IMR-90 (cell line): ENCODE measurements around the gene AOPEP. TPM values are rescaled to one million over a fixed set of nuclear protein-coding genes. Genes with fewer than 3 reads are reported as not detected.

Experiments
- ATAC-seq: fragments of 200-7000 bp; cut with Tn5 transposase; 2 replicates; pipeline ENCODE4 v1.9.1; 2020; ENCODE audit warnings: low read depth, mild to moderate bottlenecking, moderate library complexity
- BruUV-seq: library from RNA; stranded (reverse); fragments of 400-500 nt; replicated peaks from 2 replicates; lab custom pipeline; 2021; lab: Mats Ljungman, UMichigan
- CTCF ChIA-PET: fragments of 300-600 bp; formaldehyde crosslinking; extraction: SDS; loops from one replicate; lab custom pipeline; 2021; ENCODE audit warnings: antibody characterized with exemption; lab: Yijun Ruan, JAX
- POLR2A ChIA-PET: fragments of 300-600 bp; sonication (Branson Sonifier 250); formaldehyde crosslinking; loops from one replicate; lab custom pipeline; 2022; ENCODE audit warnings: antibody characterized with exemption; ENCODE audit not compliant: unreplicated experiment; lab: Charles Lee
- DNase-seq: peaks from one replicate; pipeline ENCODE4 v3.0.0; 2013
- H2AFZ ChIP-seq: replicated peaks from 2 replicates; pipeline ENCODE3; 2013; ENCODE audit warnings: low read length, mild to moderate bottlenecking; ENCODE audit not compliant: poor library complexity
- H2AK5ac ChIP-seq: 2 replicates; pipeline ENCODE4 v1.6.1; 2013; ENCODE audit warnings: low read depth, low read length, inconsistent platforms
- H2AK9ac ChIP-seq: replicated peaks from 2 replicates; pipeline ENCODE3; 2013; ENCODE audit warnings: mild to moderate bottlenecking, low read depth, low read length, moderate library complexity; ENCODE audit not compliant: poor library complexity
- H2BK120ac ChIP-seq: 2 replicates; pipeline ENCODE4 v1.6.1; 2013; ENCODE audit warnings: low read depth, low read length, inconsistent platforms
- H2BK15ac ChIP-seq: 3 replicates; pipeline ENCODE4 v1.6.1; 2013; ENCODE audit warnings: low read depth, low read length, inconsistent platforms
- H2BK20ac ChIP-seq: 2 replicates; pipeline ENCODE4 v1.6.1; 2013; ENCODE audit warnings: low read depth, mild to moderate bottlenecking, inconsistent platforms, low read length, moderate library complexity
- H2BK5ac ChIP-seq: 2 replicates; pipeline ENCODE4 v1.6.1; 2013; ENCODE audit warnings: mild to moderate bottlenecking, low read depth, low read length, inconsistent platforms; ENCODE audit not compliant: poor library complexity, severe bottlenecking
- H3K14ac ChIP-seq: replicated peaks from 2 replicates; pipeline ENCODE4 v1.6.1; 2013; ENCODE audit warnings: low read depth, low read length, inconsistent platforms
- H3K18ac ChIP-seq: 2 replicates; pipeline ENCODE4 v1.6.1; 2013; ENCODE audit warnings: low read depth, low read length, control low read depth
- H3K23ac ChIP-seq: 2 replicates; pipeline ENCODE4 v1.6.1; 2013; ENCODE audit warnings: low read depth, low read length, inconsistent platforms
- H3K27ac ChIP-seq: 2 replicates; pipeline ENCODE4 v1.5.1; 2013; ENCODE audit warnings: mild to moderate bottlenecking, control low read depth, low read length; ENCODE audit not compliant: insufficient read depth
- H3K27me3 ChIP-seq: 2 replicates; pipeline ENCODE4 v1.6.1; 2013; ENCODE audit warnings: low read length; ENCODE audit not compliant: control insufficient read depth, insufficient read depth
- H3K36me3 ChIP-seq: 2 replicates; pipeline ENCODE4 v1.6.1; 2013; ENCODE audit warnings: low read length, mixed read lengths; ENCODE audit not compliant: control insufficient read depth, insufficient read depth
- H3K4ac ChIP-seq: 2 replicates; pipeline ENCODE4 v1.6.1; 2013; ENCODE audit warnings: low read depth, low read length, inconsistent platforms
- H3K4me1 ChIP-seq: 2 replicates; pipeline ENCODE4 v1.6.1; 2013; ENCODE audit warnings: low read length, mixed read lengths; ENCODE audit not compliant: control insufficient read depth, insufficient read depth
- H3K4me2 ChIP-seq: 2 replicates; pipeline ENCODE4 v1.6.1; 2013; ENCODE audit warnings: low read depth, mild to moderate bottlenecking, control low read depth, low read length, moderate library complexity
- H3K4me3 ChIP-seq: 2 replicates; pipeline ENCODE4 v1.5.1; 2013; ENCODE audit warnings: low read depth, mild to moderate bottlenecking, control low read depth, low read length, moderate library complexity; ENCODE audit not compliant: insufficient read depth
- H3K56ac ChIP-seq: 2 replicates; pipeline ENCODE4 v1.6.1; 2013; ENCODE audit warnings: low read length, inconsistent platforms; ENCODE audit not compliant: insufficient read depth; ENCODE audit errors: extremely low read depth
- H3K79me1 ChIP-seq, 2 experiments: 2 replicates each; pipeline ENCODE4 v1.6.1; 2013; ENCODE audit warnings: low read length in 2 of 2, inconsistent platforms in 1 of 2, low read depth in 1 of 2
- H3K9ac ChIP-seq: 2 replicates; pipeline ENCODE4 v1.6.1; 2013; ENCODE audit warnings: low read depth, low read length, control low read depth
- H3K9me1 ChIP-seq: 2 replicates; pipeline ENCODE4 v1.6.1; 2013; ENCODE audit warnings: low read length, inconsistent platforms; ENCODE audit not compliant: insufficient read depth
- H3K9me3 ChIP-seq: 2 replicates; pipeline ENCODE4 v1.6.1; 2013; ENCODE audit warnings: low read length; ENCODE audit not compliant: control insufficient read depth, insufficient read depth
- H4K20me1 ChIP-seq: 2 replicates; pipeline ENCODE4 v1.6.1; 2013; ENCODE audit warnings: low read length, inconsistent platforms; ENCODE audit not compliant: insufficient read depth
- H4K5ac ChIP-seq: 2 replicates; pipeline ENCODE4 v1.6.1; 2013; ENCODE audit warnings: mild to moderate bottlenecking, low read depth, low read length, control low read depth
- H4K8ac ChIP-seq, 2 experiments: 2 replicates each; pipeline ENCODE4 v1.6.1; 2013; ENCODE audit warnings: low read depth in 2 of 2, low read length in 2 of 2, control low read depth in 1 of 2, inconsistent platforms in 1 of 2
- H4K91ac ChIP-seq: 2 replicates; pipeline ENCODE4 v1.6.1; 2013; ENCODE audit warnings: low read depth, low read length, inconsistent platforms; ENCODE audit not compliant: insufficient read depth
- BHLHE40 ChIP-seq: fragments of 150-350 bp; IDR thresholded peaks from 2 replicates; pipeline ENCODE4 v1.6.1; 2016; ENCODE audit warnings: mild to moderate bottlenecking, low read depth, low read length
- CHD1 ChIP-seq: IDR thresholded peaks from 2 replicates; pipeline ENCODE4 v1.6.1; 2012; ENCODE audit warnings: low read depth, low read length, improper control_type of control experiment
- FOS ChIP-seq: fragments of 150-350 bp; IDR thresholded peaks from 2 replicates; pipeline ENCODE4 v1.6.1; 2016; ENCODE audit warnings: low read depth, low read length
- MAFK ChIP-seq: IDR thresholded peaks from 2 replicates; pipeline ENCODE4 v1.6.1; 2012; ENCODE audit warnings: low read depth, low read length, improper control_type of control experiment
- MAZ ChIP-seq: IDR thresholded peaks from 2 replicates; pipeline ENCODE4 v1.6.1; 2012; ENCODE audit warnings: low read depth, mild to moderate bottlenecking, low read length, improper control_type of control experiment, moderate library complexity, borderline replicate concordance
- MXI1 ChIP-seq: IDR thresholded peaks from 2 replicates; pipeline ENCODE4 v1.6.1; 2012; ENCODE audit warnings: low read depth, mild to moderate bottlenecking, low read length, moderate library complexity, borderline replicate concordance
- NFE2L2 ChIP-seq: fragments of 150-350 bp; IDR thresholded peaks from 2 replicates; pipeline ENCODE4 v1.6.1; 2016; ENCODE audit warnings: low read depth, mild to moderate bottlenecking, low read length
- POLR2A ChIP-seq: IDR thresholded peaks from 2 replicates; pipeline ENCODE4 v1.6.1; 2012; ENCODE audit warnings: mild to moderate bottlenecking, low read depth, low read length
- RAD21 ChIP-seq: IDR thresholded peaks from 2 replicates; pipeline ENCODE4 v1.6.1; 2012; ENCODE audit warnings: low read length, improper control_type of control experiment
- RCOR1 ChIP-seq: IDR thresholded peaks from 2 replicates; pipeline ENCODE4 v1.6.1; 2012; ENCODE audit warnings: mild to moderate bottlenecking, low read length, improper control_type of control experiment; ENCODE audit not compliant: insufficient replicate concordance
- RFX5 ChIP-seq: IDR thresholded peaks from 2 replicates; pipeline ENCODE4 v1.8.0; 2012; ENCODE audit warnings: low read depth, mild to moderate bottlenecking, low read length, moderate library complexity
- SMC3 ChIP-seq: fragments of 150-350 bp; IDR thresholded peaks from 2 replicates; pipeline ENCODE4 v1.6.1; 2016; ENCODE audit warnings: low read depth, mild to moderate bottlenecking, antibody characterized with exemption, low read length, moderate library complexity
- WGBS, 2 experiments: methylation state at CpG; one replicate each; pipeline versions ENCODE4 v1.1.5 to v1.1.7; 2013; ENCODE audit warnings: missing lambda C conversion rate in 2 of 2; ENCODE audit not compliant: insufficient read length in 1 of 2; ENCODE audit errors: extremely low coverage in 2 of 2; 5-methylcytosine and 5-hydroxymethylcytosine counted together
- dilution Hi-C: fragments of 300-500 bp; cut with HindIII; formaldehyde crosslinking; loops from one replicate; pipeline ENCODE4 v1.14.3; 2018; ENCODE audit warnings: low sequenced_read_pairs; ENCODE audit not compliant: unreplicated experiment
- in situ Hi-C: fragments of 300-500 bp; cut with MboI; formaldehyde crosslinking; loops from 3 replicates; pipeline ENCODE4 v1.14.3; 2019; ENCODE audit warnings: low sequenced_read_pairs, inconsistent platforms, mixed read lengths
- intact Hi-C: fragments of 100-400 bp; cut with micrococcal nuclease; formaldehyde crosslinking; loops from 2 replicates; pipeline ENCODE4 v1.10.0; 2022
- polyA plus RNA-seq, 3 experiments: library from polyadenylated mRNA; depleted of rRNA; stranded (reverse); fragments of >200 nt; gene quantifications; 2 replicates each; pipeline ENCODE4 v1.2.3, GENCODE V29; 2012; ENCODE audit warnings: low replicate concordance in 1 of 3
- total RNA-seq: library from RNA; depleted of rRNA; stranded (reverse); fragments of >200 nt; gene quantifications from 2 replicates; pipeline ENCODE4 v1.2.3, GENCODE V29; 2012
- TF ChIP-seq, protein P1 (sequence below): fragments of 150-350 bp; IDR thresholded peaks from 2 replicates; pipeline ENCODE4 v1.6.1; 2016; ENCODE audit warnings: low read depth, mild to moderate bottlenecking, low read length, moderate library complexity, borderline replicate concordance
- TF ChIP-seq, protein P2 (sequence below): fragments of 150-350 bp; IDR thresholded peaks from 2 replicates; pipeline ENCODE4 v1.6.1; 2017; ENCODE audit warnings: mild to moderate bottlenecking, antibody characterized with exemption, low read length, low read depth

The AOPEP gene
- total and polyA plus RNA-seq, 2 of the 4 experiments (the other 2 are of a cell fraction): 34.9 to 38.7 TPM

- no peak for TF ChIP-seq CHD1
Measured at GRCh38 chr9:94872083-94872833, 145.8 kb downstream of the AOPEP start (continued).

DNA sequence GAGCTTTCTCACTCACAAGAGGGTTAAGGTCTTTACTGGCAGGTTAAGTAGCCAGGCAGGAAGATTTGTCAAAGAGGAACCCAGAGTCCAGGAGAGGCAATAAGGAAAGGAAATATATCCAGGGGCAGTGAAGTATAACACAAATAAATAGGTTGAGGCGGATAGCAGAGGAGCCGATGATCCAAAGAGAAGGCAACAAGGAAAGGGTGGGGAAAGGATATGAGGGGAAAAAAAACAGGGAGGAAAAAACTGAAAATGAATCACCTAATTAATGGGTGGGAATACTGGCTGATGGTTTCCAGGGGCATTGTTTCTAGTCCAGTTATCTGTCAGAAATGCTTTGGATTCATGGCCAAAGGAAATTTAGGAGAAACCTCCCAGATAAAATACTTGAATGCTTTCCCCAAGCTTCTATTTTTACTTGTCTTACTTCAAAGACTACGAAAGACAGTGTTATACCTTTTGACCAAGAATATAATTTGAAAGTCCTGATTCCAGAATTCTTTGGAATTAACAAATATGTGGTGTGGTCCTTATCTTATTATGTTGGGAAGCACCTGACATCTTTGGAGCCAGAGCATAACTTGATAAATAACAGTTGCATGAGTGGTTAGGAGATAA is 146.5 kb downstream of the AOPEP start:
- Histone ChIP-seq H2AK5ac (no peak overlapping the region), H2AFZ (no peak overlapping the region), H3K9me3 (no peaks in the 10 kb centered on the region), H4K5ac (no peak overlapping the region), H2BK120ac (no peak overlapping the region), H3K14ac (no peak overlapping the region), H3K4me1 (peaks cover 9% of the 10 kb centered on the region), H3K36me3 (no peaks in the 10 kb centered on the region), H3K23ac (0 out of 2 replicates have a peak overlapping the region, but pooled peaks have one; percentile 45), H3K9me1 (peaks cover 6% of the 10 kb centered on the region), H2BK5ac (no peak overlapping the region), H3K18ac (peak overlapping the region; percentile 9; the same call in 1 of the 2 replicates), H3K27me3 (no peaks in the 10 kb centered on the region), H3K27ac (no peak overlapping the region), H4K20me1 (no peaks in the 10 kb centered on the region), H3K4me3 (no peak overlapping the region), H2BK15ac (peak overlapping the region; percentile 45; the same call in 1 of the 3 replicates), H4K91ac (0 out of 2 replicates have a peak overlapping the region, but pooled peaks have one; percentile 14), H3K79me1 (peaks cover 11 to 25% of the 10 kb centered on the region in 2 experiments), H2BK20ac (peak overlapping the region; percentile 9; the same call in 1 of the 2 replicates), H3K56ac (no peak overlapping the region), H3K4ac (peak overlapping the region; percentile 3; the same call in 1 of the 2 replicates), H4K8ac (no peak overlapping the region), H3K4me2 (no peak overlapping the region), H2AK9ac (no peak overlapping the region), H3K9ac (no peak overlapping the region)
- 40% methylated on average over 1 of the region's 3 CpGs; no CpG with 5 or more reads in 1 of the 2 experiments for WGBS, 2 experiments
- intact Hi-C loops (no loop called here), in situ Hi-C loops (no loop called here), dilution Hi-C loops (no loop called here)
- POLR2A ChIA-PET: no interaction called here
- CTCF ChIA-PET: interaction anchor here (0.6 kb wide), 1 partner anchor 215 kb away, joined by 3 read pairs; no protein-coding TSS in a partner anchor
- ATAC-seq (no peak), DNase-seq (no peak)
- BruUV-seq: no TSS peak
- TF ChIP-seq RAD21 (no peak), SMC3 (no peak), NFE2L2 (no peak), RCOR1 (no peak), RFX5 (no peak), MXI1 (no peak), POLR2A (no peak), MAFK (no peak), CHD1 (no peak), FOS (no peak), MAZ (no peak), BHLHE40 (no peak)
- TF ChIP-seq, protein P1, sequence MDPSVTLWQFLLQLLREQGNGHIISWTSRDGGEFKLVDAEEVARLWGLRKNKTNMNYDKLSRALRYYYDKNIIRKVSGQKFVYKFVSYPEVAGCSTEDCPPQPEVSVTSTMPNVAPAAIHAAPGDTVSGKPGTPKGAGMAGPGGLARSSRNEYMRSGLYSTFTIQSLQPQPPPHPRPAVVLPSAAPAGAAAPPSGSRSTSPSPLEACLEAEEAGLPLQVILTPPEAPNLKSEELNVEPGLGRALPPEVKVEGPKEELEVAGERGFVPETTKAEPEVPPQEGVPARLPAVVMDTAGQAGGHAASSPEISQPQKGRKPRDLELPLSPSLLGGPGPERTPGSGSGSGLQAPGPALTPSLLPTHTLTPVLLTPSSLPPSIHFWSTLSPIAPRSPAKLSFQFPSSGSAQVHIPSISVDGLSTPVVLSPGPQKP: no peak
- TF ChIP-seq, protein P2, sequence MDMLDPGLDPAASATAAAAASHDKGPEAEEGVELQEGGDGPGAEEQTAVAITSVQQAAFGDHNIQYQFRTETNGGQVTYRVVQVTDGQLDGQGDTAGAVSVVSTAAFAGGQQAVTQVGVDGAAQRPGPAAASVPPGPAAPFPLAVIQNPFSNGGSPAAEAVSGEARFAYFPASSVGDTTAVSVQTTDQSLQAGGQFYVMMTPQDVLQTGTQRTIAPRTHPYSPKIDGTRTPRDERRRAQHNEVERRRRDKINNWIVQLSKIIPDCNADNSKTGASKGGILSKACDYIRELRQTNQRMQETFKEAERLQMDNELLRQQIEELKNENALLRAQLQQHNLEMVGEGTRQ: no peak
